Activated naive CD4-positive, alpha-beta T cell treated with anti-CD3 and anti-CD28 coated beads, Interleukin-2, amount 50 U/mL, for 72 hours (primary cell): ENCODE data around the gene MGST2. TPM values are rescaled to one million over a fixed set of nuclear protein-coding genes. Genes with fewer than 3 reads are reported as not detected.
A peak's percentile ranks its signal among the peaks of the same experiment; 100 is the strongest.

Source experiments
- ATAC-seq, 2 donors: fragments of 150-1000 bp; cut with Tn5 transposase; 2 replicates each; pipeline ENCODE4 v1.10.0; 2021; ENCODE audit warnings: mild to moderate bottlenecking in 2 of 2, moderate library complexity in 2 of 2
- DNase-seq, 2 donors: peaks; one replicate each; pipeline ENCODE4 v3.0.0; 2021 to 2022; ENCODE audit warnings: low spot score in 2 of 2
- H3K27ac Mint-ChIP-seq, 2 donors: one replicate each; pipeline ENCODE4 v1.8.0; 2022; ENCODE audit warnings: mild to moderate bottlenecking in 2 of 2, mixed read lengths in 2 of 2
- H3K36me3 Mint-ChIP-seq, 2 donors: one replicate each; pipeline ENCODE4 v1.8.0; 2022; ENCODE audit warnings: mixed read lengths in 2 of 2
- H3K9me3 Mint-ChIP-seq, 2 donors: one replicate each; pipeline ENCODE4 v1.8.0; 2022; ENCODE audit warnings: mixed read lengths in 2 of 2
- total RNA-seq, 2 donors: library from RNA; stranded (reverse); gene quantifications; one replicate each; pipeline ENCODE4 v1.2.3, GENCODE V29; 2022

Gene MGST2
- total RNA-seq, 2 donors from 2014 or later = 18.0 to 40.4 TPM

- ATAC-seq (peak; percentile 19 to 21), DNase-seq (no peak)
- Mint-ChIP-seq H3K36me3 (no peaks in the 10 kb centered on the region), H3K27ac (no peak overlapping the region), H3K9me3 (no peaks in the 10 kb centered on the region)
These were observed 70.6 kb downstream of the MGST2 start for GRCh38 chr4:139736274-139736660.

- ATAC-seq (no peak), DNase-seq (no peak)
- Mint-ChIP-seq H3K9me3 (no peaks in the 10 kb centered on the region), H3K27ac (no peak overlapping the region), H3K36me3 (no peaks in the 10 kb centered on the region)
These were observed 71.0 kb downstream of the MGST2 start for GRCh38 chr4:139736661-139737060.

GRCh38 chr4:139738846-139739613, 73.4 kb downstream of the MGST2 start:
- Mint-ChIP-seq H3K27ac (no peak overlapping the region), H3K36me3 (no peaks in the 10 kb centered on the region), H3K9me3 (no peaks in the 10 kb centered on the region)
- DNase-seq = no peak
- ATAC-seq = no peak

GRCh38 chr4:139740121-139740520, 74.5 kb downstream of the MGST2 start:
- no peaks in the 10 kb centered on the region for H3K9me3 Mint-ChIP-seq
- DNase-seq (no peak), ATAC-seq (no peak)
- H3K27ac Mint-ChIP-seq = no peak overlapping the region
- H3K36me3 Mint-ChIP-seq = no peaks in the 10 kb centered on the region

GRCh38 chr4:139740531-139741041, 75.0 kb downstream of the MGST2 start:
- Mint-ChIP-seq H3K27ac (no peak overlapping the region), H3K36me3 (no peaks in the 10 kb centered on the region), H3K9me3 (no peaks in the 10 kb centered on the region)
- DNase-seq (no peak), ATAC-seq (no peak)

- DNase-seq (no peak), ATAC-seq (no peak)
- H3K36me3 Mint-ChIP-seq = no peaks in the 10 kb centered on the region
- no peak overlapping the region for H3K27ac Mint-ChIP-seq
- no peaks in the 10 kb centered on the region for H3K9me3 Mint-ChIP-seq
These were observed 77.4 kb downstream of the MGST2 start for GRCh38 chr4:139743027-139743426.

GRCh38 chr4:139744232-139744631, 78.6 kb downstream of the MGST2 start:
- Mint-ChIP-seq H3K9me3 (no peaks in the 10 kb centered on the region), H3K36me3 (no peaks in the 10 kb centered on the region), H3K27ac (no peak overlapping the region)
- ATAC-seq (no peak), DNase-seq (no peak)

- no peak for ATAC-seq
- no peaks in the 10 kb centered on the region for H3K9me3 Mint-ChIP-seq
- DNase-seq = no peak
- H3K27ac Mint-ChIP-seq = peak overlapping the region in 1 of 2 donors; percentile 72
- H3K36me3 Mint-ChIP-seq = no peaks in the 10 kb centered on the region
These were observed 79.6 kb downstream of the MGST2 start for GRCh38 chr4:139745111-139745639.

GRCh38 chr4:139746431-139747171, 81.0 kb downstream of the MGST2 start:
- Mint-ChIP-seq H3K36me3 (no peaks in the 10 kb centered on the region), H3K27ac (no peak overlapping the region), H3K9me3 (no peaks in the 10 kb centered on the region)
- ATAC-seq = no peak
- DNase-seq = no peak

GRCh38 chr4:139749338-139749737, 83.7 kb downstream of the MGST2 start:
- Mint-ChIP-seq H3K36me3 (no peaks in the 10 kb centered on the region), H3K27ac (no peak overlapping the region), H3K9me3 (no peaks in the 10 kb centered on the region)
- ATAC-seq = peak in 1 of 2 donors; percentile 22
- DNase-seq = no peak

GRCh38 chr4:139749835-139750498, 84.3 kb downstream of the MGST2 start:
- no peak for ATAC-seq
- Mint-ChIP-seq H3K36me3 (no peaks in the 10 kb centered on the region), H3K27ac (no peak overlapping the region), H3K9me3 (no peaks in the 10 kb centered on the region)
- DNase-seq = no peak

GRCh38 chr4:139753686-139754085, 88.1 kb downstream of the MGST2 start:
- Mint-ChIP-seq H3K9me3 (no peaks in the 10 kb centered on the region), H3K27ac (no peak overlapping the region), H3K36me3 (no peaks in the 10 kb centered on the region)
- DNase-seq = no peak
- no peak for ATAC-seq

Other genes starting within 250 kb of the MGST2 start
- gene RAB33B, start 211.7 kb upstream of the MGST2 start, total RNA-seq = 10 to 100 TPM in 1 of 2 donors, 1 to 10 TPM in 1; 7.5 to 10.1 TPM
- gene SETD7, start 109.6 kb upstream of the MGST2 start, total RNA-seq = 10 to 100 TPM in 1 of 2 donors, 1 to 10 TPM in 1; 8.8 to 15.6 TPM